Measurements from ENCODE around the gene TTC7B. TPM values are rescaled to one million over a fixed set of nuclear protein-coding genes. Genes with fewer than 3 reads are reported as not detected.

Gene TTC7B
- total and polyA plus RNA-seq, 2 of the 8 experiments (the other 6 are each of a cell fraction or from before 2014, with no cell fraction given): 23.7 to 34.0 TPM

DNA sequence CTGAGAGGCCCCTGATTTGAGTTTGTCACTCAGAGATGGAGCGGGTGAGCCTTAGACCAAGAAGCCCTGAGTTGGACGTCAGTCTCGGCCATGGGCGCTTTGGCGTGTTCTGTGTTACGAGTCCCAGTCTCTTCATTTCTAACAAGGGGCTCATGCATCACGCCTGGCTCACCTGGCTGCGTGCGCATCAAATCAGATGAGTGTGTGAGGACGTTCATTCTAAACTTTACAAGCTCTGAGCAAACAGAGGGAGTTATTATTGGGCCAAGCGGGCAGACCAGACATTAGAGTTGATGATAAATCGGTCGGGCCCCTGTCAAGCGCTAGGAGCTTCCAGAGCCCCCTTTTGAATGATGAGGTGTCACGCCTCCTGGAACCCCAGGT, 302.2 kb downstream of the TTC7B start (continued):
- TF ChIP-seq HDAC6 (IDR thresholded peaks at IDR 0.05; ENCODE audit: low read depth, low read length) (no peak), CHD2 (IDR thresholded peaks at IDR 0.05; ENCODE audit: low read length) (no peak), ASH2L (IDR thresholded peaks at IDR 0.05; ENCODE audit: low read length) (no peak), SRF (IDR thresholded peaks at IDR 0.05; ENCODE audit: low read depth, low read length) (no peak), BRCA1 (IDR thresholded peaks at IDR 0.05; ENCODE audit: low read depth, low read length) (no peak)
